Embryonic facial prominence (tissue), 1 donor: ENCODE results near the gene MYOM3.
A peak's percentile ranks its signal among the peaks of the same experiment; 100 is the strongest.
"Not testable (repeated sequence)": the region's sequence is repeated elsewhere in the genome, so short reads cannot be mapped to it uniquely, and the experiment has no call there.

Experiments used
- DNase-seq: peaks from one replicate; pipeline ENCODE4 v3.0.0-alpha.2; 2016; ENCODE audit errors: extremely low spot score

The MYOM3 gene

DNA sequence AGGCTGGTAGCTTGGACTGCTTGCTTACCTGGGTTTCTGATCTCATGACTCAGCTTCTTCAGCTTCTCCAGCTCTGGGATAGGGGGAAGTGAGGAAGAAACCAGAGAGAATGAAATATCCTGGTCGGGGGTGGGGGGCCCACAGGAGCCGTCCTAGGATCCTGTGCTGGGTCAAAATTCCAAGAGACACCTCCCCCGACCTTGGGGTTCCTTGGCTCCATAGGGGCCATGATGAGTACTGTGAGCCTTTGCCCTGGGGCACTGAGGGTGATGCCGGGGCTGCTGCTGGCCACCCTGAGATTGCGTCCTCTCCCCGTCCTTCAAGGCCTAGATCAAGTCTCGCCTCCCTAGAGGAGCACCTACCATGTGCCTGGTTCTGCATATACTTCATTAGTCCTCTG is 40.0 kb downstream of the MYOM3 start:
- DNase-seq: no peak

- DNase-seq: peak; percentile 32
Observed at GRCh38 chr1:24070821-24071393, 41.0 kb downstream of the MYOM3 start.

GRCh38 chr1:24069817-24070216 is 42.1 kb downstream of the MYOM3 start:
- no peak for DNase-seq

DNA sequence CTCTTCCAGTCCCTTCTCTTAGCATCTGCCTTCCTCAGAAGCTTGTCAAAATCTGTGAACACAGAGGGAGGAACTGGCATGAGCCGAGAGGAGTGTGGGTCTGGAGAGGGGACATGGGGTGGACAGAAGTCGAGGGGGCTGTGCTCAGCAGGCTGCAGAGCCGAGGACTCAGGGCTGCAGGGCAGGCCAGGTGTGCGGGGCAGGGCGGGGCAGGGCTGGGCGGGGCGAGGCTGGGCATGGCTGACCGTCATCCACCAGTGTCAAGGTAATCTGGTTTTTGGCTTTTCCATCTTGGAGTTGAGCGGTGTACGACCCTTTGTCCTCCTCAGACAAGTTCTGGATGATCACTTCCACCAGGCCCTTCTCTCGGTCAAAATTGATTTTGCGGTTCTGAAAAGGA is 44.0 kb downstream of the MYOM3 start:
- no peak for DNase-seq

GRCh38 chr1:24065304-24065703 is 46.6 kb downstream of the MYOM3 start:
- DNase-seq: no peak

- no peak for DNase-seq
Observed at GRCh38 chr1:24062221-24062620, 49.7 kb downstream of the MYOM3 start.

GRCh38 chr1:24060482-24060881 is 51.5 kb downstream of the MYOM3 start:
- DNase-seq: no peak

GRCh38 chr1:24058671-24059455 is 53.1 kb downstream of the MYOM3 start:
- DNase-seq: no peak

DNA sequence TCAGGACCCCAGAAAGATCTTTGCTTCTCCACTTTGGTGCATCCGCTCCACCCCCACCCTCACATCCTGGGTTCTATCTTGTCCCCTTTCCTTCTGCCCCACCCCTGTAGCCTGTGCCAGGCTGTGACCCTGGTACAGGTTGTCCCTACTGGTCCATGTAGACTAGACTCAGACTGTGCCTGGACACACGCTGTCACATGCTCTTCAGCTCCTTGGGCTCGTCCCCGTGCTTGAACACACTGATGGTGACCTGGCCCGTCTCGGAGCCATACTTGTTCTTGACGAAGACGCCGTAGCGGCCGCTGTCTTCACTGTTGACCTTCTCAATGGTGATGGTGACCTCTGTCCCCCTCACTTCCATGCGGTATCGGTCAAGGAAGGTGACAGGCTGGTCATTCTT is 54.8 kb downstream of the MYOM3 start:
- DNase-seq: no peak

GRCh38 chr1:24055681-24056080 is 56.3 kb downstream of the MYOM3 start:
- no peak for DNase-seq

DNA sequence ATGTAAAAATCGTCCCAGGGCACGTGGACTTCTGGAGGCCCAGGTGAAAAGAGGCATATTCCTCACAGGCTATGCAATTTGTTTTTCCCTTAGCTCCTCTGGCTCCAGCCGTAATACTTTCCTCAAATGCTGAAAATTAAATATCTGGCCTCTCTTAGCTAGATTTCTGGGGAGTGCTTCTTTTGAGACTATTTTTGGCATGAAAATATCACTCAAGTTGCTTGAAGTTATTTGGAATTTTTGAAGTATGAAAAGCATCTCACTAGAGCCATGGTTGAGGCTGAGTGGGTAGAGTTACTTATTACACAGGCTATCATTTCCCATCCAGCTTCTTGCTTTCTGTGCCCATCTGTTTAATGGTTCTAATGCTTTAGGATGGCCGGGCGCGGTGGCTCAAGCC is 59.7 kb downstream of the MYOM3 start:
- no peak for DNase-seq

DNA sequence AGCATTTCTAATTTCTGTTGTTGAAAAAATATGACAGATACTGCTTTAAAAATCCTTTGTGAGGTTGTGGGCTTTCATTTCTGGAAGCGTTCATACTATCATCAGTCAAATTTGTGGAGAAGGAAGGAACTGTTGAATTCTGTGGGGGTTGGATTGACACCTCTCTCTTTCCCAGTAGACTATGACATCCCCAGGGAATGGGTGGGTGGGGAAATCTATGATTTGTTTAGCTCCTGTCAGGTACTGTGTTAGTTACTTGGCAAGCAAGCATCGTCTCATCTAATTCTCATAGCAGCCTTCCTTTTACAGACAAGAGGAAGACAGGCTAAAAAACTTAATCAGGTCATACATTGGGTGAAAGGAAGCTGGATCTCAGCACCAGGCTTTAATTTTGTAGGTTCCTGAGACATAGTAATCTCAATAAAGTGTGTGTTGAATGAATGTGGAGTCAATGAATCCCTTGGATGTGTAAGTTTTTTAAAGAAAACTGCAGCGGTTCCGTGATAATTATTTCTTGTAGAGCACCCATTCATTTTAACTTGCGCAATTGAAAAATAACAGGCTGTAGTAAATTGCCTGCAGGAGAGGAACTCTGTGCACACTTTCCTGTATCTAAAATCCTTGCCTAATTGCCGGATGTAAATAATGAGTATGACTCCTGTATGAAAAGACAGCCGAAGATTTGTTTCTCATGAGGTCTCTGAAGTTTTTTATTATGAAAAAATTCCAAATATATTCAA is 60.6 kb downstream of the MYOM3 start:
- DNase-seq: no peak

DNA sequence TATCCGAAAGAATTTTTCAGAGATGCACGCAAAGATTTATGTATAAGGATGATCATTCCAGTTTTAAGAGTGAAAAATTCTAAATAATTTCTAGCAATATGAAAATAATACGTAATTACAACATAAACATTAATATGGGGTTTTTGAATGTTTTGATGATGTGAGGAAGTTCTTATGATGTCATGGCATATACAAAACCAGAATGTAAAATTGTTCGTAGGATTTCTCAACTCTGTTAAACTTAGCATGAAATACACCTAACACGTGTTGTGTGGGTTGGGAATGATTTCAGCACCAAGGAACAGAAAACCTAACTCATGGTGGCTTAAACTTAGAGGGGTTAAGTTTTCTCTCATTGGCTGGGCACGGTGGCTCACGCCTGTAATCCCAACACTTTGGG is 62.2 kb downstream of the MYOM3 start:
- DNase-seq: no peak

GRCh38 chr1:24048894-24049293 is 63.0 kb downstream of the MYOM3 start:
- DNase-seq: not testable (repeated sequence)

- no peak for DNase-seq
Observed at GRCh38 chr1:24048205-24048869, 63.6 kb downstream of the MYOM3 start.

DNA sequence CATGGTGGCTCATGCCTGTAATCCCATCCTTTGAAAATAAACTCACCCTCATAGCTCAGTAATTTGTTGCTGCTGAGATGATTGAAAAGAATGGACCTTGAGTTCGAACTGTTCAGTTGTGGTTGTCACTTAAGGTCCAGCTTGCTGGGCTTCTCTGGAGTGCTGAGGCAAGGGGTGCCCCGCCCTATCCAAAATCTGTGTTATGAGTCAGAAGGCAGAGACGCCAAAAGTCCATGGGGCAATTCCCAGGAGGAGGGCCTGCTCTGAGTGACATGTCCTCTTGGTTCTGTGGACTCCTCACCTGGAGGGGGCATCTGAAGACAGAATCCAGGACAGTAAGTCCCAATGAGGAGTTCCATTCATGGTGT is 64.8 kb downstream of the MYOM3 start:
- DNase-seq: no peak

DNA sequence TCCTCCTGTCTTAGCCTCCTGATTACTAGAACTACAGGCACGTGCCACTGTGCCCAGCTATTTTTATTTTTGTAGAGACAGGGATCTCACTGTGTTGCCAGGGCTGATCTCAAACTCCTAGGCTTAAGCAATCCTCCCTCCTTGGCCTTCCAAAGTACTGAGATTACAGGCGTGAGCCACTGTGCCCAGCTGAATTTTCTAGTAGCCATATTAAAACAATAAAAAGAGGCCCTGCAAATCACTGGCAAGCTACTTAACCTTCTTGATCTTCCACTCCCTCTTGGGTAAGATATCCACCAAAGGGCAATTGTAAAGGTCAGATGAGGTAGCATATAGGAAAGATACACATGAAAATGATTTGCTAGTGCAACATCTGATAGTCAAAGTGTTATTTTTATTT is 66.2 kb downstream of the MYOM3 start:
- DNase-seq: no peak

- DNase-seq: not testable (repeated sequence)
Observed at GRCh38 chr1:24044672-24045071, 67.3 kb downstream of the MYOM3 start.

GRCh38 chr1:24043345-24044032 is 68.4 kb downstream of the MYOM3 start:
- DNase-seq: no peak

- DNase-seq: no peak
Observed at GRCh38 chr1:24042315-24042714, 69.6 kb downstream of the MYOM3 start.

DNA sequence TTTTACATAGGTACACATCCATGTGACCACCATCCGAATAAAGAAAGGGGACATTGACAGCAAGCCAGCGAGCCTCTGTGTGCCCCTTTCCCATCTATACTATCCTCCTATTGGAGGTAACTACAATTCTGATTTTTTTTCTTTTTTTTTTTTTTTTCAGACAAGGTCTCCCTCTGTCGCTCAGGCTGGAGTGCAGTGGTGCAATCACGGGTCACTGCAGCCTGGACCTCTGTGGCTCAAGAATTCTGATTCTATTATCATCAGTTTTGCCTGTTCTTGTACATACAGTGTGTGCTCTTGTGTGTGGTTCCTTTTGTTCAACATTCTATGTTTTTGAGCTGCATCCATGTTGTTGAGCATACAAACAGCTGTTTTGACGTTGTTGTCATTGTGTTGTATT is 75.8 kb downstream of the MYOM3 start:
- no peak for DNase-seq

DNA sequence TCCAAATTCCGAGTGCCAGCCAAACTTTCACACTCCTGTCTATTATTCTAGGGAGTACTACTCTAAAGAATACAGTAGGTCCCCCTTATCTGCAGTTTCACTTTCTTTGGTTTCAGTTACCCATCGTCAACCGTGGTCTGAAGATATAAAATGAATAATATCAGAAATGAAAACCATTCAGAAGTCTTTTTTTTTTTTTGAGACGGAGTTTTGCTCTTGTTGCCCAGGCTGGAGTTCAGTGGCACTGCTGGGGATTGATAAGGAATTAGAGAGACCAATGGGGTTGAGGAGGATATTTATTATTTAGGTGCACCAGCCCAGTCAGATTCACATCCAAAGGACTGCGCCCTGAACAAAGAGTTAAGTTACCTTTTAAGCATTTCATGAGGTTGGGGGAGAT is 79.0 kb downstream of the MYOM3 start:
- DNase-seq: no peak
